HG02885 (cell line): ENCODE data around the gene DDA1.

Experiments
- ATAC-seq: cut with Tn5 transposase; IDR thresholded peaks from one replicate; pipeline ENCODE4 v1.9.1; 2021; ENCODE audit warnings: mild to moderate bottlenecking; ENCODE audit not compliant: unreplicated experiment, poor library complexity

DDA1 gene

GRCh38 chr19:17309965-17310461 lies 650 bp downstream of the DDA1 start:
- no peak for ATAC-seq

GRCh38 chr19:17311455-17312188 lies 2.3 kb downstream of the DDA1 start:
- ATAC-seq = no peak

- ATAC-seq = no peak
Observed at GRCh38 chr19:17312189-17313113, 3.1 kb downstream of the DDA1 start.

DNA sequence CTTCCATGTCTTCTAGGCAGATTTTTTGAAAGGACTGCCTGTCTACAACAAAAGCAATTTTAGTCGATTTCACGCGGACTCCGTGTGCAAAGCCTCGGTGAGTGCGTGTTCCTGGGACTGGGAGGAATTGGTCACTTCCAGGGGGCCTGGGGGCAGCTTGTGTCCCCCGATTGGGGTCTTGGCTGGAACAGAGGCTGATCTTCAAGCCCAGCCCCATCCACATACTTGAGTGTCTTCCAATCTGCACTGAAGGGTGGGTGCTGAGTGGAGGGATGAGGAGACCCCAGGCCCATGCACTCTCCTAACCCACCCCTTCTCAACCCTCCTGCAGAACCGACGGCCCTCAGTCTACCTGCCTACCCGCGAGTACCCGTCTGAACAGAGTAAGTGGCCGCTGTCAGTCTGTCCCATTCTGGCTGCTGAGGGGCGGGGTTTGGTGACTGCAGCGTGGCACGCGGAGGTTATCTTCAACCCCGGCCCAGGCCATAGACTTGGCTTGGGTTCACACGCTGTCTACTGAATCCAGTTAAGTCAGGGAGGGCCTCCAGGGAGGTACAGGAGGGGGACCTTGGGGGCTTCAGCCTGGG lies 4.7 kb downstream of the DDA1 start:
- ATAC-seq = no peak

DNA sequence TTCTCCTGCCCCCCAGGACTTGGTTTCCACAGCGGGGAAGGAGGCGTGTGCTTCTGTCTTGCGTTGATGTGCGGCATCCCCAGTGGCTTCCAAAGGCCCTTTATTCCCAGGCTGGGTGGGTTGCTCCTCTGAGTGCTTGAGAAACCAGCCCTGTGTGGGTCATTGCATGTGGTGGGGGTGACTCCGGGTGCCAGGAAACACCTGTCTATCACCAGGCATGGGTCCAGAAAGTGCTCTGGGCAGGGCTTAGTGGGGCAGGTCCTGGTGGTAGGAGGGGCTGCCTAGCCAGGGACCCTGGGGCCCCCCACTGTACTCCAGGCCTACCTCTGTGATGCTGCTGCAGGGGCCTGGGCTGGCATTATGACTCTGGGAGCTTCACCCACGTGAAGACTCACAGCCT lies 9.6 kb downstream of the DDA1 start:
- ATAC-seq = no peak

DNA sequence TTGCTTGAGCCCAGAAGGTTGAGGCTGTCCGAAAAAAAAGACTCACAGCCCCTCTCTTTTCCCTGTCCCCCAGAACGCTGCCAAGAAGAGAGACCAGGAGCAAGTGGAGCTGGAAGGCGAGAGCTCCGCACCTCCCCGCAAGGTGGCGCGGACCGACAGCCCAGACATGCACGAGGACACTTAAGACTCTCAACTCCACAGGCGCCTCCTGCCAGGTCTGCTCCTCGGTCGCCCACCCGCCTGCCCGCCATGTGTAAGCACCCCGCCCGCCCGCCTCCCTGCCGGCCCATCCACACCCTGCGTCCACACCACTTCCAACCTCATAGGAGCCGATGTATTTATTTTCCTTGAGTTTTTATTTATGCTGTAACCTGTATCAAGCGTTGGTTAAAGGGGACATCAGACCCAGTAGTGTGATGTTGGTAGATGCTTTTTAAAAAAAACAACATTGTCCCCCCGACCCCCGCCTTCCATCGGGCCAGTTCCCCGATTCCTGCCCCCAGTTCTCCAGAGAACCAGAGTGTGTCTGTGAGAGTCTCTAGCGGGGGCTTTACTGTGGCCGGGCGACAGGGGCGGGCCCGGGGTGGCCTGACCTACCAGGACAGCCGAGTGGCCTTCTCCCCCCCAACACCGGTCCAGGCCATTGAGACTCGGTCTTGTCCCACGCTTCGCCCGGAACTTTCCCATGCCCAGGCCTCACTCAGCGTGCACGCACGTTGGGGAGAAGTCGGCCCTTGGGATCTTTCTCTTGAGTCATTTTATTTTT lies 10.3 kb downstream of the DDA1 start:
- ATAC-seq = no peak

GRCh38 chr19:17320435-17320834 lies 11.1 kb downstream of the DDA1 start:
- ATAC-seq = no peak

DNA sequence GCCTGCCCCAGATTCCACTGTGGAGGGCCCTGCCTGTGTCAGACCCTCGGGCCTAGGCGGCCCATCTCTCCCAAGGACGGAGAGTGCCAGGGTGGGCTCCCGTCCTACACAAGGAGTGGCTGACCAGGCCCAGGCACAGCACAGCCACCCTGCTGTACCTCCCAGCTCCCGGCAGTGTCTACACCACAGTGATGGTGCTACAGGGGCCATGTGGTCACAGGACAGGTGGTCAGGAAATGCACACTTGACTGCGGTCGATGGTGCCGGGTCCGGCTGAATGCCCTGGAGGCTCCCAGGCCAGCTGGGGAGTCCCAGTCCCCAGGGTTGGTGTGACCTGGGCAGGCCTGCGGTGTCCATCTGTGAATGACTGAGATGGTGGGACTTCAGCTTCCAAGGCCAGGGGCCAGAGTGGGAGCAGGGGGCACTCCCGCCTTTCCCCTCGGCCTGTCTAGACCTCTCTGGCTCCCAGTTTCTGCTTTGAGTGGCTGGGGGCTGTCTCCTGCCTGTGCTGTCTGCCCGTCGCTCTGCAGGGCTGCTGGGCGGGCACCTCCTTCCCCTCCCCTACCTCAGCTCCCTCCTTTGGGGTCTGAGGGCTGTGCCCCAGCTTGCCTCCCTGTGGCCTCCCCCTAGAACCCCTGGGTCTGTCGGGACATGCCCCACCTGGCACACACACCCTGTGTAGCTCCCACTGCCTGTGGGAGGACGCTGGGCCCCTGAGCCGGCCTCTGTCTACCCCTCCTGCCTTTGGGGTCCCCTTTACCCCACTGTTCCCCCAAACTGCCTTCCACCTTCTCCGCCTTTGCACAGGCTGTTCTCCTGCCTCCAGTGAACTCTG lies 12.5 kb downstream of the DDA1 start:
- no peak for ATAC-seq

DNA sequence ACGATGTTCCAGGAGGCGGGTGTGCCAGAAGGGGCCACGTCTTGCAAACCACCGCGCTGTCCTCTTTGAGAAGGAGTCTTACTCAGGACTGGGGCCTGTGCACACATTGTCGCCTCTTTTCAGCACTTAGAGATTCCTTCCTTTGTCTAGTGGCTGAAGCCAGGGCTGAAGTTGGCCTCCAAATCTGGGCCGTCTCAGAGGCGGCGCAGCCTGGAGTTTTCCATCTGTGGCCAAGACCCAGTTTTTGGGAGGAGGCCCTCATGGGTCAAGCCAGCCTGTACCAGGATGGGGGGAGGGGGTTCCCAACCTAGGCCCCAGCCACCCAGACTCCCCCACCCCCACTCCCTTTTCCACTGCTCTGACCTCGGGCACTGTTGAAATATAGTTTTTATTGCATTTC lies 13.5 kb downstream of the DDA1 start:
- ATAC-seq = no peak

GRCh38 chr19:17323300-17323963 lies 14.1 kb downstream of the DDA1 start:
- no peak for ATAC-seq

DNA sequence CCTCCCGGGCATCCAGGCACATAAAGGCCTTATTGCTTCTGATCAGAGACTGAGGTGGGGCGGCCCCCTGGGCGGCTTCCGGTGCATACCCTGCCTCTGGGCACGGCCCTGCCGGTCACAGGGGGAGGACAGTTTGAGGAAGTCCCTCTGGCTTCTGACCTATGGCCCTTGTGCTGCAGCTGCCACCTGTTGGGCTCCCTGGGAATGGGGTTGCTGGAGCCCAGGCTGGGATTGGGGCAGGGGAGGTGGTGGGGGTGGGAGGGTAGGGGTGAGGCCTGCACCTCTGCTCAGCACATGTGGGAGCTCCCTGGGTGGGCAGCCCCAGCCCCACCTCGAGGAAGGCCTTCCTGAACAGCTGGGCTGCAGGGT lies 14.6 kb downstream of the DDA1 start:
- no peak for ATAC-seq

DNA sequence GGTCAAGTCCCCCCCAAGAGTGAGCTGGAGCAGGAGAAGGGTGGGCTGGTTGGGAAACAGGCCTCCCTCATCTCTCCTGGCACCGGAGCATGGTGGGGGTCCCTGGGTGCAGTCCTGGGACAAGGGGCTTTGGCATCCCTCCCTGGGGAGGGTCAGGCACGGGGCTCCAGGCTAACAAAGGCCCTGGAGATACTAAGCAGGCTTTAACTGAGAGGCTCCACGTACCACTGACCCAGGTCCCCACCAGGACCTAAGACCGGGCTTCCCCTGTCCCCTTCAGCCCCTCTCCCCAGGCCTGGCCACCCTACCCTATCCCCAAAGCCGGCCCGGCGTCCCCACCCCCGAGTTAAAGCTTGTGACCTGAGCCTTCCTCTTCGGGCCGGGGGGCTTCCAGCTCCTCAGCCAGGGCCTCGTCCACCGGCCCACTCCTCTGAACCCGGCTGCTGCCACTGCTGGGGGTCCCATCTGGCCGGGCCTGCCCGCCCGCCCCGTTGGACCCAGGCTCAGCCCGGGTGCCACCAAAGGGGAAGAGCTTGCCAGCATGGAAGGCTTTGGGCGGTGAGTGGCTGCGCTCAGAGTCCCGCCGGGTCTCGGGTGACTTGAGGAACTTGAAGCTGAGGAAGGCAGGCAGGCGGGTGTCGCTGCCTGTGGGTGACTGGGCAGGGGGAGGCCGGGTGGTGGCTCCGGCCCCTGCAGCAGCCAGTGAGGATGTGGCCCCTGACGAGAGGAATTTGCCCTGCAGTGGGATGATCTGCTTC lies 15.2 kb downstream of the DDA1 start:
- ATAC-seq = no peak

- ATAC-seq = no peak
Observed at GRCh38 chr19:17325133-17325532, 15.8 kb downstream of the DDA1 start.

DNA sequence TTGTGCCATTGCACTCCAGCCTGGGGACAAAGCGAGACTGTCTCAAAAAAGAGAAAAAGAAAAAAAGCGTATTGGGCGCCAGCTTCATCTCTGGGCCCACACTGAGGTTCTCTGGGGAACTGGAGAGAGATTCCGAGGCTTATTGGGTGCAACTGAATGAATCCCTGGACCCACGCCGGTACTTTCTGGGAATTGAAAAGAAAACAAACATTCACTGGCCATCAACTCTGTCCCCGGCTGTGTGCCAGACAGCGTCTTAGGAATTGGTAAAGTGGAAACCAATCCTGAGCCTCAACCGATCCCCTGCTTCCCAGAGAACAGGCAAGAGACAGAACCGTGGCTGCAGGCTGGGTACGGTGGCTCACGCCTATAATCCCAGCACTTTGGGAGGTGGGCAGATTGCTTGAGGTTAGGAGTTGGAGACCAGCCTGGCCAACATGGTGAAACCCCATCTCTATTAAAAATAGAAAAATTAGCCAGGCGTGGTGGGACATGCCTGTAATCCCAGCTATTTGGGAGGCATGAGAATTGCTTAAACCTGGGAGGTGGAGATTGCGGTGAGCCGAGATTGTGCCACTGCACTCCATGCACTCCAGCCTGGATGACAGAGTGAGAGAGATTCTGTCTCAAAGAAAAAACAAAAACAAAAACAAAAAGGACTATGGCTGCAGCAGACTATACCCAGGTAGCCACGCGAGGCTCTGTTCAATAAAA lies 16.7 kb downstream of the DDA1 start:
- no peak for ATAC-seq

- ATAC-seq = no peak
Observed at GRCh38 chr19:17326595-17326966, 17.2 kb downstream of the DDA1 start.

DNA sequence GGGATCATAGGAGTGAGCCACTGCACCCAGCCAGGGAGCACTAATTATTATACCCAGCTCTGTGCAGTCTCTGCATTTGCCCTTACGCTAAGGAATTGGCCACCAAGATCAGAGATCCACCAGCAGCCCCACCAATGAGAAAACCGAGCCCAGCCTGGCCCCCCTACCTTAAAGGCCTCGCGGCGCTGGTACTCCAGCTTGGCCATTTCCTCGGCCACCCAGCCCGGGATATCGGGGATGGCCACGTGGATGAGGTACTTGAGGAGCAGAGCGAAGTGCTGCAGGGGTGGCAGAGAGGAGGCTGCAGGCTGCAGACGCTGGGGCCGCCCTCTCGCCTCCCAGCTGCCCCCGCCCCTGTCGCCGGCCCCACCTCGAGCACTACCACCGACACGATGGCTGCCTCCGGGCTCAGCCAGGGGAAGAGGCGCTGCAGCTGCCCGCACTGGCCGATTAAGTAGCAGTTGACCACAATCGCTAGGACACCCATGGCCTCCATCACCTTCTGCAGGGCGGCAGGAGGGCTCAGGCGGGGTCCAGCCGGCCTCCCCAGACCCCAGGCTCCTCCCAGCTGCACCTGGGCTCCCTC lies 17.8 kb downstream of the DDA1 start:
- no peak for ATAC-seq
